OCI-LY3 (cell line): ENCODE data around the gene HIBCH.

ENCODE experiments used
- CTCF ChIP-seq: fragments of 200-600, 300-600 bp; sonication (generic); IDR thresholded peaks from 2 replicates; pipeline ENCODE4 v1.5.1; 2014; ENCODE audit warnings: antibody characterized with exemption, low read length, low read depth
- EZH2phosphoT487 ChIP-seq: fragments of 200-600 bp; shearing (Covaris generic); IDR thresholded peaks from 2 replicates; pipeline ENCODE4 v1.6.1; 2018; ENCODE audit warnings: antibody characterized with exemption, mixed run types, low read depth

- TF ChIP-seq CTCF (no peak), EZH2phosphoT487 (no peak)
These were observed 41.9 kb upstream of the HIBCH start for GRCh38 chr2:190361572-190361971.
